Activated naive CD4-positive, alpha-beta T cell treated with anti-CD3 and anti-CD28 coated beads, Interleukin-2, amount 50 U/mL, for 16 hours (primary cell): ENCODE results near the gene SERPINE2.
"Not testable (repeated sequence)": the region's sequence is repeated elsewhere in the genome, so short reads cannot be mapped to it uniquely, and the experiment has no call there.

ENCODE experiments used
- DNase-seq: peaks from one replicate; pipeline ENCODE4 v3.0.0-alpha.2; 2020

The SERPINE2 gene

DNA sequence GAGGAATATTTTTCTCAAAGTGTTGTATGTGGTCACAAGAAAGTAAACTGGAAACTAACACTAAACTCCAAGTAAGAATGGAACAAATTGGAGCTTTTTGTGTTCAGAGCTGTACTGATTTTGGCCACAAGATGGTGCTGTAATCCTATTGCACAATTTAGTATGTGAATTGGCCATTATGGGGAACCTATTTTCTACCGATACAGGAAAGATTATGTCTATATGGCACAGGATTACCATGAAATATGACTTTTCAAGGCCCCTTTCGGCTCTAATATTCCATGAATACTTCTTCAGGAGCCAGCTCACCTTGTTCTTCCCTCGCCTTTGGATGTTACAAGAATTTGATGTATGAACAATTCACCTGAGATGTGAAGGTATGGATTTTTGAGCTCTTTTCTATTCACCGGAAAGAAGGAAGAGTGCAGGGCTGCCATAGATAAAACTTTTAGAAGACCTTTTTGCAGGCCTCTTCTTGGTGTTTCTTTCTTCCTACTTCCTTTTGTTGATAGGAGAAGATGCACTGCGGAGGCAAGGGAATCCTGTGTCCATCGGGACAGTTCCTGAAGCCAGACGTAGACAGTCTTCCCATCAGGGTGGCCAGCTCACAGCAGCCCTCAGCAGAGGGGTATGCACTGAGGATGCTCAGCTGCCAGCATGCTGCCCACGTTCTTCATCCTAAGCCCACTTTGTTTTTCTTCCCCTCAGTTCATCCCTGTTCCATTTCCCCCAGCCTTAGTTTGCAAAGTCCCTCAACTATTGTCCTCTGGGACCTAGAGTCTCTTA, 68.5 kb downstream of the SERPINE2 start:
- peak; percentile 40 for DNase-seq

DNA sequence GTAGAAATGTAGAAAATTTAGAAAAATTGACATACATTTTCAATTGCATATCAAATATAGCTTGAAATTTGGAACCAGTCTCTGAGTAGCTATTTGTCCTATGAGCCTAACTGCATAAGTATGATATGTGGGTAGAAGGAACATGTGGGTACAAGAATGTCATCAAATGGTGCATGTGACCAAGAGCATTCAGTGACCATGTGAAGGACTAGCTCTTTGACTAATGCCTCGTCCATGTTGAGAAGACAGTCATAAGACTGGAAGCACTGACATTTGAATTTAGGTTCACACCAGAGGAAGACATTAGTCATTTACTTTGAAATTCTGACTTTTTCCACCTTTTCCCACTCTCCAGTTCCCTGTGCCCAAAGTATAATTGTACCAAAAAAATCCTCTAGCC, 69.2 kb downstream of the SERPINE2 start:
- no peak for DNase-seq

DNA sequence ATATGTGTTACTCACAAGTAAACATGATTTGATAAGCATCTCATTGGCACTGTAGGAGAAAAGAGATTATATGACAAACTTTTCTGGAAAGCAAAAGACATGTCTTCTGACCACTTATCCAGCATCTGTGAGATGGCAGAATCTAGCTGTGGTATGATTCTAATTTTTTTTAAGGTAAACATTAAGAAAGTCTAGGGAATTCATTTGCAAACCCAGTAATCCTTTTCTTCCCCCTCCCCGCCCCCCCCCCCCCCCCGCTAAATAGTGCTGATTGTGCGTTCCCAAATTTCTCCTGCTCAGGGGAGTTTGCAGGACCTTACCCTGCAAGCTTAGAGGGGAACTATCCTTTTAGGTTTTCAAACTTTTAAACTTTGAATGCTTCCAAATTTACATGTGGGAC, 69.8 kb downstream of the SERPINE2 start:
- DNase-seq = no peak

GRCh38 chr2:223967981-223968380, 71.1 kb downstream of the SERPINE2 start:
- no peak for DNase-seq

DNA sequence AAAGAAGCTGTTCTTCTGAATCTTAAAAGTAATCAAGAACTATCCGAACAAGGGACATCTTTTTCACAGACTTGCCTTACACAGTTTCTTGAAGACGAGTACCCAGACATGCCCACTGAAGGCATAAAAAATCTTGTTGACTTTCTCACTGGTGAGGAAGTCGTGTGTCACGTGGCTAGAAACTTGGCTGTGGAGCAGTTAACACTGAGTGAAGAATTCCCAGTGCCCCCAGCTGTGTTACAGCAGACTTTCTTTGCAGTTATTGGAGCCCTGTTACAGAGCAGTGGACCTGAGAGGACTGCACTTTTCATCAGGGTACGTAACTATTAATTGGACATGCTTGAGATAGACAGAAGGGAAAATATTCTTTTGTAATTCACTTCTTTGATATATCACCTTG, 79.4 kb downstream of the SERPINE2 start:
- no peak for DNase-seq

DNA sequence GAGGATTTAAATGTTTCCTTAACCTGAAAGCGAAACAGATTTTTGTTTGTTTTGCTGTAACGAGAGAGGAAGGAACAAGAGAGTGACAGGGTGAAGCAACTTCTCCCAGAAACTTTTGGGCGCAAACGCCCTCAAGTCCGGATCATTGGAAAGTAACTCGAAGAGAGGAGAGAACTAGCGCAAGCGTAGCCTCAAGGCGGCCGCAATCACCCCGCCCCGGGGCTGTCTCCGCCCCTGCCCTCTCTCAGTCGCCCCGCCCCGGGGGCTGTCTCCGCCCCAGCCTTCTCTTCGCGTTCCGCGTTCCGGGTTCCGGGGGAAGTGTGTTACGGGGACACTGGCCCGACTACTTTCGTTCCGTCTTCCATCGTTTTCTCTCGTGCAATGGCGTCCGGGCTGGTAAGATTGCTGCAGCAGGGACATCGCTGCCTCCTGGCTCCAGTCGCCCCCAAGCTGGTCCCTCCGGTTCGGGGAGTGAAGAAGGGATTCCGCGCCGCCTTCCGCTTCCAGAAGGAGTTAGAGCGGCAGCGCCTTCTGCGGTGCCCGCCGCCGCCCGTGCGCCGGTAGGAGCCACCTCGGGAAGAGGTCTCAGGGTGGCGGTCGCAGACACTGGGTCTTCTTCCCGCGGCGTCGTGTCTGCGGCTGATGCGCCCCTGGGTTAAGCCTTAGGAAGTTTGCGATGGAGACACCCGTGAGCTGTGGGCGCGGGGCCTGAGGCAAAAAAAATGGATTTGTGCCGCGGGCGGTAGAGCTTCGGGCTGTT, 81.8 kb downstream of the SERPINE2 start, which contains the start of gene MRPL44:
Gene MRPL44 (plus strand): TSS at position 372 of the 760 bp plus-strand sequence. CDS start 10 bp downstream, at position 382.
- peak; percentile 96 for DNase-seq

DNA sequence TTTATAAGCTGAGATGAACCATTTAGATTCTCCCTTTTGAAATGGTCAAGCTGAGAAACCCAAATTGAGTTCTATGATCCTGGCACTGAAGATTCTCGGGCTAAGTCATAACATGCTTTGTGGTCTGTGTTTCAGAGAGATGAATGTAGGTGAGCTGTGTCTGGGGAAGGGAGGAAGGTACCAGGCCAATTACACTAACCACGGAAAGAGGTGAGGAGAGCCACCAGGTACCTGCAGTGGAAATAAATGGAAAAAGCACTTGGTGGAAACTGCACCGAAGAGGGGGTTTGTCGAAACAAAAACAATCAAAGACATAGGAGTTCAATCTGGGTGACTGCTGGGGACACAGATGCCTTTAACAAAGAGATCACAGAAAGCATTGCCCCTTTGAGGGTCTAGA, 82.8 kb downstream of the SERPINE2 start:
- DNase-seq = no peak

DNA sequence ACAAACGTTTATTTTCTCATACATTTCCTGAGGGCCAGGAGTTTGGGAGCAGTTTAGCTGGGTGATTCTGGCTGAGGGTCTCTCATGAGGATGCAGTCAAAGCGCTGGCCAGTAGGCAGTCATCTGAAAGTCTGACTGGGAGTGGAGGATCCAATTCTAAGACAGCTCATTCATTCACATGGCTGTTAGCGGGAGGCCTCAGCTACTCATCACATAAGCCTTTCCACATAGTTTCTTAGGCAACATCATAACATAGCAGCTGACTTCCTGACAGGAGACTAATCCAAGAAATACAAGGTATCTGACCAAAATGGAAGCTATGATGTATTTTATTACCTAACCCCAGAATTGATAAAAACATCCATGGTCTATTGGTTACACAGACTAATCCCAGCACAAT, 84.7 kb downstream of the SERPINE2 start:
- no peak for DNase-seq

DNA sequence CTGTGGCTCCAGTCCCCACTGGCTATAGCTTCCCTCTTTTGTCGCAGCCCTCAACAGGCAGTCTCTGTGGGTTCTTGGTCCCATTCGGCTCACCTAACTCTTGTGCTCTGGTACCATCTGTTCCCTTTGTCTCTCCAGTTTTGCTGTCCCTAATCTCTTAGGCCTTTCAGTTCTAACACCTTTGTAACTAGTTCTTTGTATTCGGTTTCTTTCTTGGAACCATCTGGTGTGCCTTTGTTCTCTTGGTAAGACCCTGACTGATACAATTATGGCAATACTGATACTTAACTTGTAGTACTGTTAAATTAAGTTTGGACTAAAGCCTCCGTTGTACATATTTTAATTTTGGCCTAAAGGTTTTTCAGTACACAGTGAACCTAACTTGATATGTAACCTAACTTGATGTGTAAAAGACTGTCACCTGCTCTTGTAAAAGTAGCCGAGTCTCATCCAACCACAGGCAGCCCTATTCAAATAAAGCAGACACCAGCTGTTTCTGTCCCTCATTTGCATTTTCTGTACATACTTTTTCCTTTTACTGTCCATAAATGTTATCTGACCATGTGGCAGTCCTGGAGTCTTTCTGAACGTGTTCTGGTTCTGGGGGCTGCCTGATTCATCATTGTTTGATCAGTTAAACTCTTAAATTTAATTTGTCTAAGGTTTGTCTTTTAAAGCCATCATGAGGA, 86.7 kb downstream of the SERPINE2 start:
- DNase-seq = no peak

- no peak for DNase-seq
Measured at GRCh38 chr2:223950448-223951347, 88.4 kb downstream of the SERPINE2 start.

DNA sequence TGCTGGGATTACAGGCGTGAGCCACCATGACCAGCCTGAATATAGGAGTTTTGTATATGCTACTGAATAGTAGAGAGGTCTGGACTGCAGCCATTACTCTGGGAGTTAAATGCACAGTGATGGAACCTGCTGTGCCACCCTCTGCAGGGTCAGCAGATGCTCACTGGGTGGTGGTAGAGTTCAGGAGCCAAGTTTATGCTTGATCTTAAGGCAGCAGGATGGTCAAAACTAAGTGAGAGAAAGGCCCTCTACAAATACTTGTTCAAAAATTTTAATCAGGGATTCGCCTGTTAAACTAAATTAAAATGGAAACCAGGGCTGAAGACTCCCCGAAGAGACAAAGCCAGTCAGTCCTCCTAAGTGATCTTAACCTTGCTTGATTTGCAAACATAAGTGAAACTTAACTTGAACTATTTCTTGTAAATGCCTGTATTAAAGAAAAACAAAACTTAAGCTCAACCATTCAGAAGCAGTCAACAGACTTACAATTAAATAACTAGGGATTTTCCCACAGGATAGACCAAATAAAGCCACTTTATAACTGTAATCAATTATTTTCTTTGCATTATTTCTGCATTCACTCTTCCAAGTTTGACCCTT, 89.7 kb downstream of the SERPINE2 start:
- DNase-seq = no peak

DNA sequence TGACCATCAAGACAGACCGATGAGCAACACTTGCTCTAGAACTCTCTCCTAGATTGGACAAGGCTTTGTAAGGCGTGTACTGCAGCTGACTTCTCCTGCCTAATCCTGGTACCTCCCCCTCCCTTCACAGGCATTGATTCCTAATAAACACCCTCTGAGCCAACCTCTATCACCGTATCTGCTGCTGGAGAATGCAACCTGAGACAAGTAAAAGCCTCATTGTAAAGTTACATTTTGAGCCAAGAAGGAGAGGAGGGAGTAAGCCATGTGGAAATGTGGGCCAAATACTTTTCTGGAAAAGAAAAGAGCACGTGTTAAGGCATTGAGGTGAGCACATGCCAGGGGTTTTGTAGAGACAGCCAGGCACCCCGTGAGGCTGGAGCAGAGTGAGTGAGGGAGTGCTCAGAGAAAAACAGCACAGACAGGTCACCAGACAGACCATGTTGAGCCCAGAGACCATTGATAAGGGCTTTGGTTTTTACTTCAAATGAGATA, 91.3 kb downstream of the SERPINE2 start:
- DNase-seq = no peak

- no peak for DNase-seq
Measured at GRCh38 chr2:223945755-223946154, 93.3 kb downstream of the SERPINE2 start.

DNA sequence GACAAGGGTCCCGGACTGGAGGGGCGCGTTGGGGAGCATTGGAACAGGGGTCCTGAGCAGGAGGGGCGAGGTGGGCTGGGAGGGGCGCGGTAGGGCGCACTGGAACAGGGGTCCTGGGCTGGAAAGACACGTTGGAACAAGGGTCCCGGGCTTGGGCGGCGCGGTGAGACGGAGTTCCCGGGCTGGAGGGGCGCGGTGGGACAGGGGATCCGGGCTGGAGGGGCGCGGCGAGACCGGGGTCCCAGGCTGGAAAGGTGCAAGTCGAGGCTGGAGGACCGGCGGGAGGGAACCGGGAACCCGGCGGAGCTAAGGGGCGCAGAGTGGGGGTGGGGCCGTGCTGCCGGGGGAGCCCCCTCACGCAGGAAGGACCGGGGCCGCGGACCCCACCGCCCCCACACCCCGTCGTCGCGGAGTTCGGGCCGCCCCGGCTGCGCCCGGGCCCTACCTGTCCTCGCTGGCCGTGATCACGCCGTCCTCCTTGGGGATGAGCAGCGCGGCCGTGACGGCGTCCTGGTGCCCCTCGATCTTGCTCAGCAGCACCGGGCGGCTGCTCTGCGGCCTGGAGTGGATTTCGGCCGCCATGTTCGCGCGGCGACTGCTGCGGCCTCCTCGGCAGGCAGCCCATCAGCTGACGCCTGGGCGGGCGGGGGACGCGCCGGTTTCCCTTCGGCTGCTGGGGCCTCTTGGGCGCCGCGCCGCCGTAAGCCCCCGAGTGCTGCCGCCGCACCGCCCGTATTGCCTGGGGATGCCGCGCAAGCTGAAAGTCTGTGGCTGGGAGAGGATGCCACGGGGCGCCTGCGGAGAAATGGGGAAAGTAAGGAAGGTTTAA, 94.2 kb downstream of the SERPINE2 start, which contains the start of gene WDFY1:
Gene WDFY1 (minus strand): TSS at position 633 of the 829 bp plus-strand sequence. CDS start 51 bp downstream, at position 582.
- DNase-seq = peak; percentile 81

DNA sequence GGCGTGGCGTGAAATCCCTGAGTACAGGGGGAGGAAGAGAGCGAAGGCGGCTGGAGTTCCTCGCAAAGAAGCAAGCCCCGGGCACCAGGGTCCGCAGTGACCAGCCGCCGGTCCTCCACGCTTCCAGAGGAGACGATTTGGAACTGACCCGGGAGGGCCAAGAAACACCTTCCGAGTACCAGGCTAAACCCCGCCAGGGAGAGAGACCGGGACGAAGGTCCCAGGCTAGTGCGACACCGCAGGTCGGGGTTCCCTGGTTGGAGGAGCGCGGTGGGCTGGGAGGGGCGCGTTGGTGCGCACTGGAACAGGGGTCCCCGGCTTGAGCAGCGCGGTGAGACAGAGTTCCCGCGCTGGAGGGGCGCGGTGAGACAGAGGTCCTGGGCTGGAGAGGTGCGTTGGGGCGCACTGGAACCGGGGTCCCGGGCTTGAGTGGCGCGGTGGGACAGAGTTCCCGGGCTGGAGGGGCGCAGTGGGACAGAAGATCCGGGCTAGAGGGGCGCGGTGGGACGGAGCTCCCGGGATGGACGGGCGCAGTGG, 94.9 kb downstream of the SERPINE2 start:
- peak; percentile 44 for DNase-seq

- DNase-seq = no peak
Measured at GRCh38 chr2:223943561-223944008, 95.5 kb downstream of the SERPINE2 start.

DNA sequence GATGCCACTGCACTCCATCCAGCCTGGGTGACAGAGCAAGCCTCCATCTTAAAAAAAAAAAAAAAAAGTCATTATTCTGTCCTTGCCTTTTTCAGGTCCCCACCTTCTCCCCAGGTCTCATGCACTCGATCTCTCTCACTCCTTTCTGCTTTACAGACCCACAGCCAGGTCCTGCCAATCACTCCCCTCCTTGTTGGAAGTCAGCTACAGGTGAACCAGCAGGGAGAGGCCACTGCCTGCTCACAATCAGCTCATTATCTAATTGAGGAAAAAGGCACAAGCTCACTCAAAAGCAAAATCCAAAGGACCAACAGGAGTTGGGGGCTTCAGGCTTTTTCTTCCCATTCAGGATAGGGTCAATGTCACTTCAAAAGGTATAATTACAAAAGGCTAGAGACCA, 96.0 kb downstream of the SERPINE2 start:
- DNase-seq = no peak

- DNase-seq = peak; percentile 79
Measured at GRCh38 chr2:223941579-223942277, 97.4 kb downstream of the SERPINE2 start.

- DNase-seq = not testable (repeated sequence)
Measured at GRCh38 chr2:223939438-223939837, 99.6 kb downstream of the SERPINE2 start.

GRCh38 chr2:223937535-223937934, 101.6 kb downstream of the SERPINE2 start:
- no peak for DNase-seq
